Body of pancreas (tissue), 4 donors: ENCODE results near the gene ZMYM2. TPM values are rescaled to one million over a fixed set of nuclear protein-coding genes. Genes with fewer than 3 reads are reported as not detected.

Source experiments
- ATAC-seq: fragments of 150-250 bp; one replicate; pipeline ENCODE4 v1.9.1; 2016
- DNase-seq, 4 donors: peaks; one replicate each; pipeline ENCODE4 v3.0.0-alpha.2; 2019
- H3K27ac ChIP-seq, 4 donors: fragments of 200-600 bp; sonication (generic); 1 replicate in 3 of 4; 2 replicates in 1 of 4; pipeline versions ENCODE4 v1.5.1 to v1.6.1; 2016 to 2019; ENCODE audit warnings: mild to moderate bottlenecking in 1 of 4, mixed read lengths in 1 of 4, moderate library complexity in 1 of 4
- H3K27me3 ChIP-seq, 2 donors: fragments of 200-600 bp; sonication (generic); one replicate each; pipeline ENCODE4 v1.6.0; 2016; ENCODE audit warnings: mild to moderate bottlenecking in 1 of 2
- H3K36me3 ChIP-seq, 2 donors: fragments of 200-600 bp; sonication (generic); replicated peaks in 1 of 2; 2 replicates each; pipeline ENCODE4 v1.5.1; 2016; ENCODE audit warnings: low read depth in 2 of 2; ENCODE audit not compliant: insufficient read depth in 1 of 2
- H3K4me1 ChIP-seq: fragments of 200-600 bp; sonication (generic); one replicate; pipeline ENCODE4 v1.6.0; 2016
- H3K4me3 ChIP-seq, 2 donors: fragments of 200-600 bp; sonication (generic); 1 replicate in 1 of 2; 2 replicates in 1 of 2; pipeline ENCODE4 v1.5.1; 2016 to 2019
- H3K9me3 ChIP-seq, 3 donors: fragments of 200-600 bp; sonication (generic); 1 replicate in 2 of 3; 2 replicates in 1 of 3; pipeline ENCODE4 v1.5.1; 2016
- CTCF ChIP-seq, 7 experiments: fragments of 450-650 bp in 4 of 7; fragments of 200-600 bp in 3 of 7; sonication (generic) in 3 of 7; IDR thresholded peaks; one replicate each; pipeline ENCODE4 v1.5.1; 2016 to 2019; ENCODE audit warnings: antibody characterized with exemption in 7 of 7
- POLR2A ChIP-seq, 3 donors: fragments of 450-650 bp; IDR thresholded peaks; one replicate each; pipeline ENCODE4 v1.6.1; 2016; ENCODE audit warnings: antibody characterized with exemption in 3 of 3, mild to moderate bottlenecking in 2 of 3
- WGBS, 2 donors: methylation state at CpG; one replicate each; pipeline ENCODE4 v1.1.5; 2017; 5-methylcytosine and 5-hydroxymethylcytosine counted together
- intact Hi-C: fragments of 100-400 bp; cut with DNase I; formaldehyde crosslinking; loops from one replicate; pipeline ENCODE4 v1.15.1; 2023
- total RNA-seq, 2 donors: library from RNA; depleted of rRNA; stranded (reverse); fragments of >200 nt; gene quantifications; one replicate each; pipeline ENCODE4 v1.1.0, GENCODE V29; 2016

ZMYM2 gene
- total RNA-seq, 2 donors from 2014 or later = 34.6 to 52.1 TPM

- WGBS, 2 donors = 65 to 79% methylated on average over 11 of the region's 11 CpGs
- Histone ChIP-seq H3K36me3 (no peaks in the 10 kb centered on the region), H3K9me3 (no peaks in the 10 kb centered on the region), H3K4me1 (peaks cover 13% of the 10 kb centered on the region), H3K4me3 (no peak overlapping the region), H3K27me3 (no peaks in the 10 kb centered on the region), H3K27ac (no peak overlapping the region)
- DNase-seq (no peak), ATAC-seq (no peak)
- no peak for TF ChIP-seq POLR2A (IDR thresholded peaks at IDR 0.05)
- no peak for TF ChIP-seq CTCF (IDR thresholded peaks at IDR 0.05)
- intact Hi-C loops = no loop called here
Observed at GRCh38 chr13:20131057-20131832, 172.7 kb downstream of the ZMYM2 start.

DNA sequence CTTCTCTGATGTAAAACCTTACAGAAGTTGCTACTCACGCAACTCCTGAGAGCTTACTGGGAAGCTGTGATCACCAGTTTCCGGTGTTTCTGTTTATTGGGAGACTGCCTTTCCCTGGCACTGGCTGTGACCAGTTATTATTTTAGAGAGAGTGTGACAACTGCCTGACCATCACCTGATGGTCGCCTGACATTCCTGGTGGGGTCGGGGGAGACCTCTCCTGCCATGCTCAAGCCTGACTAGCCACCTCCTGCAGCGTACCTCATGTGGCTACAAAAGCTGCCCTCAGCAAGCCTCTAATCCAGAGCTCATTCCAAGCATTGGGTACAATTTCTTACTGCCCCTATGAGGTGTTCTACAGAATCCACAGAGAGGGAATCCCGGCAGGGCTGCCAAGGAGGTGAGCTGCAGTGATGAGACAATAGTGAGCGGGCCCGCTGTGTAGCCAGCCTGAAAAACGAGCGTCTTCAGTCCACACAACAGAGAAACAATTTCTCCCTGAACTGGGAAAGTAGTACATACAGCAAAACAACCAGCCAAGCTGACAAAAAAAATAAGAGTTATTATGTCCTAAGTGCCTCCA, 173.6 kb downstream of the ZMYM2 start:
- no peak overlapping the region for H3K27ac ChIP-seq

GRCh38 chr13:20134732-20135131, 176.2 kb downstream of the ZMYM2 start:
- 58 to 65% methylated on average over 8 of the region's 8 CpGs for WGBS, 2 donors
- Histone ChIP-seq H3K4me3 (no peak overlapping the region), H3K27me3 (no peaks in the 10 kb centered on the region), H3K36me3 (no peaks in the 10 kb centered on the region), H3K9me3 (no peaks in the 10 kb centered on the region), H3K4me1 (peaks cover 8% of the 10 kb centered on the region), H3K27ac (no peak overlapping the region)
- DNase-seq (no peak), ATAC-seq (no peak)
- TF ChIP-seq POLR2A (IDR thresholded peaks at IDR 0.05) (no peak), CTCF (IDR thresholded peaks at IDR 0.05) (no peak)
- intact Hi-C loops = no loop called here

More for the DNA sequence above, 173.6 kb downstream of the ZMYM2 start:
- Histone ChIP-seq H3K4me3 (no peak overlapping the region), H3K9me3 (no peaks in the 10 kb centered on the region), H3K36me3 (no peaks in the 10 kb centered on the region), H3K4me1 (peaks cover 21% of the 10 kb centered on the region), H3K27me3 (no peaks in the 10 kb centered on the region)
- DNase-seq (no peak), ATAC-seq (no peak)
- WGBS, 2 donors = 77% methylated on average over 8 to 10 of the region's 10 CpGs
- TF ChIP-seq CTCF (IDR thresholded peaks at IDR 0.05) (no peak), POLR2A (IDR thresholded peaks at IDR 0.05) (no peak)
- intact Hi-C loops = no loop called here

- no peak overlapping the region for H3K4me3 ChIP-seq
- 18 to 25% methylated on average over 40 to 54 of the region's 56 CpGs for WGBS, 2 donors
- peaks cover 10% of the 10 kb centered on the region for H3K4me1 ChIP-seq
- H3K27me3 ChIP-seq = peaks cover 0 to 6% of the 10 kb centered on the region in 2 donors
- TF ChIP-seq POLR2A (IDR thresholded peaks at IDR 0.05) (no peak), CTCF (IDR thresholded peaks at IDR 0.05) (peak in 5 of 7 experiments; percentile 28 to 47 (median 36))
- no peaks in the 10 kb centered on the region for H3K9me3 ChIP-seq
- intact Hi-C loops = no loop called here
- ATAC-seq (peak; percentile 89), DNase-seq (peak; percentile 60 to 74 (median 68))
- no peak overlapping the region for H3K27ac ChIP-seq
- H3K36me3 ChIP-seq = no peaks in the 10 kb centered on the region
Observed at GRCh38 chr13:20136781-20137703, 178.5 kb downstream of the ZMYM2 start.
